Measurements from ENCODE around the gene LONP2.

LONP2 gene

GRCh38 chr16:48383877-48384519 lies 139.9 kb downstream of the LONP2 start:
- Histone ChIP-seq H2AFZ (peak overlapping the region; percentile 85), H3K36me3 (ENCODE audit: control insufficient read depth, insufficient read depth, low read length) (no peaks in the 10 kb centered on the region), H3K79me2 (peaks cover 35% of the 10 kb centered on the region), H3K27ac (peak overlapping the region; percentile 88), H3K27me3 (ENCODE audit: control insufficient read depth, insufficient read depth, low read length) (no peaks in the 10 kb centered on the region), H3K4me1 (peaks cover 10% of the 10 kb centered on the region), H3K9ac (peak overlapping the region; percentile 75), H3K4me2 (ENCODE audit: low read length) (peak overlapping the region; percentile 77), H3K4me3 (ENCODE audit: low read depth, low read length) (peak overlapping the region; percentile 82), H3K9me3 (ENCODE audit: control insufficient read depth, low read length) (no peaks in the 10 kb centered on the region)
- TF ChIP-seq CTCF (IDR thresholded peaks at IDR 0.05) = no peak

DNA sequence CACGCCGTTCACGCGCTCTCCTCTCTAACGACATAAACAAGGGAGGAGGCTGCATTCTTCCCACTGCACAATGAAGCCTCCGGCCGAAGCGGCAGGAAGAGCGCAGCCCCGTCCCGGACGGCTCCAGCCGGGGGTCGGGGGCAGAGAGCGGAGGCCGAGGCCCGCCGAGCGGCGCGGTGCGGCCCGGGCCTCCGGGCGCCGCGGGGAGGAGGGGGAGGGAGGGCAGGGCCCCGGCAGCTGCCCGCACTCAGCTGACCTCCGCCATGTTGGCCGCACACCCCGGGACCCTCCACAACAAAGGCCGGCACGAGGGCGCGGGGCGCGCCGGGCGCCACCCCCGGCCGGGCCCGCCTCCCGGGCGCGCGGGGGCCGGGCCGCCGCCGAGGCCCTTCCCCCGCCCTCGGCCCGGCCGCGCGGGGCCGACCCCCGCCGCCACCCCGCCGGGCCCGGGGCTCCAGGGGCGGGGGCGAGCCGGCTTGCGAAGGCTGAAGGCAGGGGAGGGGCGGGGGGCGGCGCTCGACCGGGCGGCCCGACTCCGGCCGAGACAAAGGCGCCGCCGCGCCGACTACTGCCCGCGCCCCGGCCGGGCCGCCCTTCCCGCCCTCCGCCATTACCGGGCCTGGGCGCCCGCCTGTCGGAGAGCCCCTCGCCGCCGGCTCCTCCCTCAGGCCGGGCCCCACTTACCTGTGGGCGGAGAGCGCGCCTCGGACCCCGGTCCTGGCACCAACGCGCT lies 140.6 kb downstream of the LONP2 start:
- peaks cover 10% of the 10 kb centered on the region for H3K4me1 ChIP-seq
- no peak for TF ChIP-seq CTCF (IDR thresholded peaks at IDR 0.05)
- peak overlapping the region; percentile 81 for H3K9ac ChIP-seq
- H2AFZ ChIP-seq = peak overlapping the region; percentile 85
- H3K79me2 ChIP-seq = peaks cover 28% of the 10 kb centered on the region
- H3K27me3 ChIP-seq (ENCODE audit: control insufficient read depth, insufficient read depth, low read length) = no peaks in the 10 kb centered on the region
- peak overlapping the region; percentile 82 for H3K4me3 ChIP-seq (ENCODE audit: low read depth, low read length)
- H3K4me2 ChIP-seq (ENCODE audit: low read length) = peak overlapping the region; percentile 77
- H3K27ac ChIP-seq = peak overlapping the region; percentile 88
- no peaks in the 10 kb centered on the region for H3K36me3 ChIP-seq (ENCODE audit: control insufficient read depth, insufficient read depth, low read length)
- H3K9me3 ChIP-seq (ENCODE audit: control insufficient read depth, low read length) = no peaks in the 10 kb centered on the region

DNA sequence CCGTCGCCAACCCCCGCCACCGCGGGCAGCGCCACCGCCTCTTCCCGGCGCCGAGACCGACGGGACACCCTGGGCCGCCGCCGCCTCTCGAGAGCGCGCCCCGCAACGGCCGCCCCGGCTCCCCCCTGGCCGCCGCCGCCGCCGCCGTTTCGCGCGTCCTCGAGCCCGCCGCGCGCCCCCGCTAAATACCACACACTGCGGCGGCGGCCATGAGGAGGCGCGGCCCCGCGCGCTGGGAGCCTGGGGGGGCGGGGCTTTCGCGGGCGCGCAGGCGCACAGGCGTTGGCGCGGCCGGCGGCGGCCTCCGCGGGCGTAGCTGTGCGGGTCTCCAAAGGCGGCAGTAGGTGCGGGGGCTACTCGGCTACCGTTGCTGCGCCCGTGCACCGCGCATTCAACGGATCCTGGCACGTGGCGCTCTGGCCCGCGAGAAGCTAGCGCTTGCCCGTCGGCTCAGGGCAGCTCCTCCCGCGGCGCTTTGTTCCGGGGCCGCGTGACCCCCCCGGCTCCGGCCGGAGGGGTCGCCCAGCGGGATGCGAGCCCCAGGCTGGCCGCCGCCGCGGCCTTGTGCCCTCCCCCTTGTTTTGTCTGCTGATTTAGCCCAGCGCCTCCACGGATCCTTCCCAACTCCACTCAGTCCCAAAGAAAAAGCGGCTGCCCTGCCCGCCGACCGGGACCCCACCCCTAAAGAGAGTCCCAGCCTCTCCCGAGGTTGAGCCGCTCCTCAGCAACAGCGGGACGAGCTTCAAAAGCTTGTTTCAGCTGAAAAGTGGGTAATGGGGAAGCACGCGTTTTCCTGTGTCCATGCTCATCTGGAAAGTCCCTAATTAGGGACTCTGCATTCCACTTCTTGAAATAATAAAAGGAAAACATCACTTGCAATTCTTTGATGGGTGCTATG lies 141.4 kb downstream of the LONP2 start, which contains the start of gene SIAH1:
Gene SIAH1 (minus strand): TSS at position 161 of the 898 bp plus-strand sequence. CDS start 22,985 bp downstream, outside the sequence.
- peak within 1 kb of the TSS; percentile 81 for H3K9ac ChIP-seq
- peak within 1 kb of the TSS; percentile 99 for H2AFZ ChIP-seq
- H3K4me2 ChIP-seq (ENCODE audit: low read length) = peak within 1 kb of the TSS; percentile 90
- peak within 1 kb of the TSS; percentile 82 for H3K4me3 ChIP-seq (ENCODE audit: low read depth, low read length)
- H3K4me1 ChIP-seq = peaks cover 5% of the 10 kb centered on the region
- H3K36me3 ChIP-seq (ENCODE audit: control insufficient read depth, insufficient read depth, low read length) = no peaks in the 10 kb centered on the region
- TF ChIP-seq CTCF (IDR thresholded peaks at IDR 0.05) = no peak
- no peaks in the 10 kb centered on the region for H3K9me3 ChIP-seq (ENCODE audit: control insufficient read depth, low read length)
- H3K27ac ChIP-seq = peak within 1 kb of the TSS; percentile 88
- peaks cover 20% of the 10 kb centered on the region for H3K79me2 ChIP-seq
- H3K27me3 ChIP-seq (ENCODE audit: control insufficient read depth, insufficient read depth, low read length) = no peaks in the 10 kb centered on the region

DNA sequence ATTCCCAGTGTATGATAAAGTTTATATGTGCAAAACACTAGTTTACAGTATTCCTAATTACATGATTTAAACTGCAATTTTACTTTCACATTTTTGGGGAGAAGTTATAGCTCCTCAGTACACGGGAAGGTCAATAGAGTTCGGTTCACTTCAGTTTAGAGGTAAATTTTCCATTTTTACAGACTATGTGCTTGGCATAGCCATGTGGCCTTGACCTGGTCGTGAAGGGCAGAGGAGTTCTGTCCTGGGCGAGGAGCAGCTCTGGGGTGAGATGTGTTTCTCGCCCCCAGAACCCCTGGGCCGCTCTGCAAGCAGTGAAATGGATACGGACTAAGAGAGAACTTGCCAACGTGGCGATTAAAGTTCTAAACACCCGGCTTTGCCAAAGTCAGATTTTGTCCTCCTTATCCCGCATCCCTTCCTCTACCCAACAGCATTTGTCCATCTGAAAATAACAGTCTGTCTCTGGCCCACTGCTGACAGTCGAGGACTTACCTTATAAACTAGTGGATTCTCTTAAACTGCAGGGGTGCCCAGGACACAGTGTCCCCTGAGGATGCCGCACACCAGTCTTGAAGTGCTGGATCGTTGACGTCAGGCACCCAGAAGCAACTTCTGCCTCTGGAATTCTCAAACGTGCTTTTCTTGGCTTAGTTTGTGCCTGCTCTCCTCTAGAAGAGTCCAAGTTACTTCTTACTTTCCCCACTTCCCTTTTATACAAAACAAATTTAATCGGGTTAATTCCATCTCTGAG lies 142.6 kb downstream of the LONP2 start:
- H3K9me3 ChIP-seq (ENCODE audit: control insufficient read depth, low read length) = no peaks in the 10 kb centered on the region
- no peak overlapping the region for H3K27ac ChIP-seq
- peak overlapping the region; percentile 59 for H2AFZ ChIP-seq
- H3K27me3 ChIP-seq (ENCODE audit: control insufficient read depth, insufficient read depth, low read length) = no peaks in the 10 kb centered on the region
- H3K4me1 ChIP-seq = no peaks in the 10 kb centered on the region
- H3K4me2 ChIP-seq (ENCODE audit: low read length) = no peak overlapping the region
- no peak for TF ChIP-seq CTCF (IDR thresholded peaks at IDR 0.05)
- H3K9ac ChIP-seq = no peak overlapping the region
- H3K36me3 ChIP-seq (ENCODE audit: control insufficient read depth, insufficient read depth, low read length) = no peaks in the 10 kb centered on the region
- H3K79me2 ChIP-seq = peaks cover 9% of the 10 kb centered on the region
- H3K4me3 ChIP-seq (ENCODE audit: low read depth, low read length) = no peak overlapping the region
